ENCODE results near the gene REM1. TPM values are rescaled to one million over a fixed set of nuclear protein-coding genes. Genes with fewer than 3 reads are reported as not detected.
A peak's percentile ranks its signal among the peaks of the same experiment; 100 is the strongest.

Gene REM1
- total RNA-seq, 1 experiment from 2014 or later: not detected

DNA sequence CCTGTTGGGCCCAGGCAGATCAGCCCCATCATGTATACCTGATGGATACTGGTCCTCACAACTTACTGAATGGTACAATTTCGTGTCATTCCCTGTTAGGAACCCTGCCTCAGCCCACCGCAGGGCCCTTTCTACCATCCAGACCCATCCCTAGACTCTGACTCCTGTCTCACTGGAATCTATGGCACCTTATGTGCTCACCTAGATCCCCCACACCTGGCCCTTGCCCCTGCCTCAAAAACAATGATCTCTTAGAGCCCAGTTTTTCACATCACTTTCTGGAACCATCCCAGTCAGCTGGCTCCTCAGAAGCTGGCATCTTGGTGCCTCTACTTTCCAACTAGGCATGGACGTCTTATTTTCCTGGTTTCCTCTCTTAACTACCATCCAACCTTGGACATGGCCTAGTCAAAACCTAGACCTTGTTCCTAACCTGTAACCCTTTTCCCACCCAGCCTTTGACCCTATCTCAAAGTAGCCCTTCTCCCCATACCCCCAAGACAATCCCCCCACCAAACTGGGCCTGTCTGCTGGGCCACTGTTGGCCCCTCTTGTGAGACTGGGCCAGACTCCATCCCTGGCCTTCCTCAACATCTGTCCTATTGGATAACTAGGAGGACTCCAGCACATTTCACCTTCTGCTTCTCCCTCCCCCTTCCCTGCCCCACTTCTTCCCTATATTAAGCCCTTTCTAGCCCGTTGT, 40.1 kb downstream of the REM1 start:
- Histone ChIP-seq H3K4me1 (replicated peaks; ENCODE audit: insufficient read depth) (peaks cover 28% of the 10 kb centered on the region), H3K4me2 (peak overlapping the region; percentile 96), H3K79me2 (ENCODE audit: low read depth) (peaks cover 59% of the 10 kb centered on the region), H3K9me3 (ENCODE audit: insufficient read depth, low read depth) (no peaks in the 10 kb centered on the region), H3K36me3 (ENCODE audit: low read depth) (peaks cover 15% of the 10 kb centered on the region; the same call in 1 of the 2 replicates), H3K9me2 (ENCODE audit: insufficient read depth) (no peaks in the 10 kb centered on the region), H3F3A (ENCODE audit: insufficient read depth, low read depth) (peaks cover 18% of the 10 kb centered on the region), H4K20me1 (ENCODE audit: insufficient read depth) (peaks cover 36% of the 10 kb centered on the region), H2AFZ (peak overlapping the region; percentile 89), H3K27ac (peak overlapping the region; percentile 68), H3K27me3 (ENCODE audit: insufficient read depth, low read depth) (no peaks in the 10 kb centered on the region), H3K4me3 (peak overlapping the region; percentile 95)
- TF ChIP-seq EZH2 (IDR thresholded peaks at IDR 0.05; ENCODE audit: low read depth): no peak
- TF ChIP-seq, protein P1, sequence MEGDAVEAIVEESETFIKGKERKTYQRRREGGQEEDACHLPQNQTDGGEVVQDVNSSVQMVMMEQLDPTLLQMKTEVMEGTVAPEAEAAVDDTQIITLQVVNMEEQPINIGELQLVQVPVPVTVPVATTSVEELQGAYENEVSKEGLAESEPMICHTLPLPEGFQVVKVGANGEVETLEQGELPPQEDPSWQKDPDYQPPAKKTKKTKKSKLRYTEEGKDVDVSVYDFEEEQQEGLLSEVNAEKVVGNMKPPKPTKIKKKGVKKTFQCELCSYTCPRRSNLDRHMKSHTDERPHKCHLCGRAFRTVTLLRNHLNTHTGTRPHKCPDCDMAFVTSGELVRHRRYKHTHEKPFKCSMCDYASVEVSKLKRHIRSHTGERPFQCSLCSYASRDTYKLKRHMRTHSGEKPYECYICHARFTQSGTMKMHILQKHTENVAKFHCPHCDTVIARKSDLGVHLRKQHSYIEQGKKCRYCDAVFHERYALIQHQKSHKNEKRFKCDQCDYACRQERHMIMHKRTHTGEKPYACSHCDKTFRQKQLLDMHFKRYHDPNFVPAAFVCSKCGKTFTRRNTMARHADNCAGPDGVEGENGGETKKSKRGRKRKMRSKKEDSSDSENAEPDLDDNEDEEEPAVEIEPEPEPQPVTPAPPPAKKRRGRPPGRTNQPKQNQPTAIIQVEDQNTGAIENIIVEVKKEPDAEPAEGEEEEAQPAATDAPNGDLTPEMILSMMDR (conservative IDR thresholded peaks at IDR 0.05): no peak
- ChIA-PET POLR2A (ENCODE audit: unreplicated experiment) (interaction anchor here (0.7 kb wide), 1 partner anchor 39 kb away, joined by 7 read pairs; no protein-coding TSS in a partner anchor), CTCF (interaction anchor here (1.0 kb wide), 1 partner anchor 12 kb away, joined by 3 read pairs; no protein-coding TSS in a partner anchor)
- BruUV-seq (replicated peaks): no TSS peak
- DNase-seq: no peak
- intact Hi-C loops (cut with micrococcal nuclease; ENCODE audit: unreplicated experiment): loop anchor here (2.0 kb wide), 2 partner anchors 28 to 52 kb away; no protein-coding TSS in a partner anchor

DNA sequence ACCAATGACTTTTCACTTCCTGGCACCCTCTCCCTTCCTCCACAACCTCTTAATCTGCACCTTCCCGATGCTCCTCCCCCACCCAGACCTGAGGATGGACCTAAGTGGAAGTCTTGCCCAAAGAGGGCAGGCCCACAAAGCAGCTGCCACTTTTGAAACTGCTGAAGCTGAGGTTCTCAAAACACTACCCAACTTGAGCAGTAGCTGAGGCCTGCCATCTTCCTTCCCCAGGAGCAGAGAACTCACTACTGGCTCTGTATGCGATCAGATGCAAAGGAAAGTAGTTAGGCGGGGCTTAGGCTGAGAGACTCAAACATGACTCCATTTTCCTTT, 40.7 kb downstream of the REM1 start:
- ChIA-PET CTCF (interaction anchor here (1.0 kb wide), 1 partner anchor 13 kb away, joined by 3 read pairs; no protein-coding TSS in a partner anchor), POLR2A (ENCODE audit: unreplicated experiment) (interaction anchor here (0.7 kb wide), 1 partner anchor 38 kb away, joined by 7 read pairs; no protein-coding TSS in a partner anchor)
- Histone ChIP-seq H3K79me2 (ENCODE audit: low read depth) (peaks cover 64% of the 10 kb centered on the region), H3K27ac (0 out of 2 replicates have a peak overlapping the region, but pooled peaks have one; percentile 68), H3K9me2 (ENCODE audit: insufficient read depth) (no peaks in the 10 kb centered on the region), H3K27me3 (ENCODE audit: insufficient read depth, low read depth) (no peaks in the 10 kb centered on the region), H3F3A (ENCODE audit: insufficient read depth, low read depth) (peaks cover 24% of the 10 kb centered on the region), H3K4me2 (peak overlapping the region; percentile 96), H3K36me3 (ENCODE audit: low read depth) (peaks cover 15% of the 10 kb centered on the region; the same call in 1 of the 2 replicates), H4K20me1 (ENCODE audit: insufficient read depth) (peaks cover 41% of the 10 kb centered on the region), H3K4me1 (replicated peaks; ENCODE audit: insufficient read depth) (peaks cover 28% of the 10 kb centered on the region), H2AFZ (no peak overlapping the region), H3K9me3 (ENCODE audit: insufficient read depth, low read depth) (no peaks in the 10 kb centered on the region), H3K4me3 (peak overlapping the region; percentile 95)
- TSS peak; percentile 38 for BruUV-seq (replicated peaks)
- TF ChIP-seq, protein P1 (conservative IDR thresholded peaks at IDR 0.05): no peak
- TF ChIP-seq EZH2 (IDR thresholded peaks at IDR 0.05; ENCODE audit: low read depth): no peak
- no peak for DNase-seq
- intact Hi-C loops (cut with micrococcal nuclease; ENCODE audit: unreplicated experiment): loop anchor here (2.0 kb wide), 2 partner anchors 27 to 51 kb away; no protein-coding TSS in a partner anchor

DNA sequence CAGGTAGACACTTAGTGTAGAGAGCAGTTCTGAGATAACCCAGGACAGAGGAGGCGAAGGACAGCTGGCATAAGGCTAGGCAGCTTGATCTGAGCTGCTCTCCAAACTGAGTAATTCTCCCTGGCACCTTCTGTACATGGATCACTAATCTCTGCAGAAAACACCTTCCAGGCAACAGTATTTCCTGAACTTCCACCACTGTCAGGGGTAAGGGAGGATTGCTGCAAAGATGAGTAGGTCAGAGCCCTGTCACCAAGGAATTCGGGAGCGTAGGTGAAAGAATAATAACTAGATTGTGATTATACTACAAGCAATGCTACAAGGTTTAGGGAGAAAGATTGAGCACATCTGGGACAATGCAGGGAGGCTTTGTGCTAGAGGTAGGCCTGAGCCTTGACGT, 41.1 kb downstream of the REM1 start:
- no peaks in the 10 kb centered on the region for H3K27me3 ChIP-seq (ENCODE audit: insufficient read depth, low read depth)
- no peaks in the 10 kb centered on the region for H3K9me3 ChIP-seq (ENCODE audit: insufficient read depth, low read depth)
- H2AFZ ChIP-seq: no peak overlapping the region
- H3F3A ChIP-seq (ENCODE audit: insufficient read depth, low read depth): peaks cover 28% of the 10 kb centered on the region
- H3K4me1 ChIP-seq (replicated peaks; ENCODE audit: insufficient read depth): peaks cover 28% of the 10 kb centered on the region
- H3K27ac ChIP-seq: 0 out of 2 replicates have a peak overlapping the region, but pooled peaks have one; percentile 68
- intact Hi-C loops (cut with micrococcal nuclease; ENCODE audit: unreplicated experiment): no loop called here
- H3K4me3 ChIP-seq: peak overlapping the region; percentile 95
- H4K20me1 ChIP-seq (ENCODE audit: insufficient read depth): peaks cover 45% of the 10 kb centered on the region
- TF ChIP-seq, protein P1 (conservative IDR thresholded peaks at IDR 0.05): no peak
- TF ChIP-seq EZH2 (IDR thresholded peaks at IDR 0.05; ENCODE audit: low read depth): no peak
- peaks cover 68% of the 10 kb centered on the region for H3K79me2 ChIP-seq (ENCODE audit: low read depth)
- H3K4me2 ChIP-seq: peak overlapping the region; percentile 96
- DNase-seq: no peak
- ChIA-PET CTCF (interaction anchor here (1.0 kb wide), 1 partner anchor 13 kb away, joined by 3 read pairs; no protein-coding TSS in a partner anchor), POLR2A (ENCODE audit: unreplicated experiment) (no interaction called here)
- BruUV-seq (replicated peaks): no TSS peak
- H3K36me3 ChIP-seq (ENCODE audit: low read depth): peaks cover 15% of the 10 kb centered on the region; the same call in 1 of the 2 replicates
- H3K9me2 ChIP-seq (ENCODE audit: insufficient read depth): no peaks in the 10 kb centered on the region

Measured in PC-9 (cell line).